ENCODE measurements around the gene ARL5C. TPM values are rescaled to one million over a fixed set of nuclear protein-coding genes. Genes with fewer than 3 reads are reported as not detected.

Gene ARL5C
- total RNA-seq, 1 donor from 2014 or later, result not detected

- Mint-ChIP-seq H3K36me3 (ENCODE audit: low read depth) (peaks cover 3% of the 10 kb centered on the region), H3K9me3 (no peaks in the 10 kb centered on the region), H3K4me1 (peaks cover 23% of the 10 kb centered on the region), H3K27me3 (peaks cover 27% of the 10 kb centered on the region), H3K4me3 (peak overlapping the region; percentile 89), H3K27ac (no peak overlapping the region)
- ATAC-seq (ENCODE audit: low read depth) (peak; percentile 20), DNase-seq (no peak)
- ChIA-PET CTCF (interaction anchor here (0.5 to 5.6 kb wide), 20 partner anchors 11 to 720 kb away, joined by 3 to 48 read pairs (median 5); partner anchors contain the start of genes FBXO47 and RPL19), POLR2A (interaction anchor here (0.6 to 3.6 kb wide), 14 partner anchors 8 to 340 kb away, joined by 3 to 29 read pairs (median 5); partner anchors contain the start of genes CWC25, FBXL20, LASP1 and MED1)
- TF ChIP-seq CTCF (IDR thresholded peaks at IDR 0.05), result no peak
- intact Hi-C loops (cut with micrococcal nuclease), result loop anchor here (2.0 kb wide), 1 partner anchor 35 kb away; the partner anchor contains the start of gene RPL19
These were observed 652 bp downstream of the ARL5C start for GRCh38 chr17:39165178-39165840.

- CTCF ChIA-PET, result interaction anchor here (0.6 to 5.6 kb wide), 20 partner anchors 11 to 719 kb away, joined by 3 to 48 read pairs (median 4); partner anchors contain the start of genes FBXO47 and RPL19
- no peak for TF ChIP-seq CTCF (IDR thresholded peaks at IDR 0.05)
- no peak overlapping the region for H3K27ac Mint-ChIP-seq
- DNase-seq (peak; percentile 64), ATAC-seq (ENCODE audit: low read depth) (peak; percentile 95)
- peak overlapping the region; percentile 89 for H3K4me3 Mint-ChIP-seq
- peaks cover 26% of the 10 kb centered on the region for H3K27me3 Mint-ChIP-seq
- H3K36me3 Mint-ChIP-seq (ENCODE audit: low read depth), result peaks cover 3% of the 10 kb centered on the region
- POLR2A ChIA-PET, result interaction anchor here (0.6 to 3.6 kb wide), 15 partner anchors 9 to 339 kb away, joined by 3 to 29 read pairs (median 5); partner anchors contain the start of genes CWC25, FBXL20, LASP1 and MED1
- no peaks in the 10 kb centered on the region for H3K9me3 Mint-ChIP-seq
- intact Hi-C loops (cut with micrococcal nuclease), result loop anchor here (1.0 to 2.0 kb wide), 4 partner anchors 10 to 80 kb away; partner anchors contain the start of gene RPL19
- peaks cover 23% of the 10 kb centered on the region for H3K4me1 Mint-ChIP-seq
These were observed 1.3 kb downstream of the ARL5C start for GRCh38 chr17:39164675-39165143.

DNA sequence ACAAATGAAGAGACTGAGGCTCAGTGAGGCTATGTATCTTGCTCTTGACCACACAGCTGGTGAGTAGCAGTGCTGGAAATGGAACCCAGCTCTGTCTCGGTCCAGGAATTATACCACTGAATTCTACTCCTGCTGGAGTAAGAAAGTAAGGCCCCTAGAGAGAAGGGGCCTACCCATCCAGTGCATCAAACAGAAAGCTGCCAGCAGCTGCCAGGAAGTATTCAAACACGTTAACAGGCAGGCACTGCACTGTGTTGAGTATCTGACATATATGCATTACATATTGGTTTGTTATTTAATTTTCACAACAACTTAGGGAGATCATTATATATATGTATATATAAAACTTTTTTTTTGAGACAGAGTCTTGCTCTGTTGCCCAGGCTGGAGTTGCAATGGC, 4.0 kb downstream of the ARL5C start:
- peaks cover 15% of the 10 kb centered on the region for H3K4me1 Mint-ChIP-seq
- no peak overlapping the region for H3K4me3 Mint-ChIP-seq
- no peaks in the 10 kb centered on the region for H3K9me3 Mint-ChIP-seq
- DNase-seq, result no peak
- TF ChIP-seq CTCF (IDR thresholded peaks at IDR 0.05), result no peak
- intact Hi-C loops (cut with micrococcal nuclease), result no loop called here
- no peak for ATAC-seq (ENCODE audit: low read depth)
- POLR2A ChIA-PET, result interaction anchor here (0.6 kb wide), 1 partner anchor 574 kb away, joined by 4 read pairs; no protein-coding TSS in a partner anchor
- CTCF ChIA-PET, result interaction anchor here (0.6 to 1.5 kb wide), 3 partner anchors 13 to 866 kb away, joined by 3 to 4 read pairs (median 3); no protein-coding TSS in a partner anchor
- H3K36me3 Mint-ChIP-seq (ENCODE audit: low read depth), result peaks cover 3% of the 10 kb centered on the region
- peaks cover 16% of the 10 kb centered on the region for H3K27me3 Mint-ChIP-seq
- H3K27ac Mint-ChIP-seq, result no peak overlapping the region

GRCh38 chr17:39158623-39159022, 7.3 kb downstream of the ARL5C start:
- POLR2A ChIA-PET, result no interaction called here
- Mint-ChIP-seq H3K27me3 (peaks cover 5% of the 10 kb centered on the region), H3K4me1 (peaks cover 11% of the 10 kb centered on the region), H3K9me3 (no peaks in the 10 kb centered on the region), H3K36me3 (ENCODE audit: low read depth) (peaks cover 9% of the 10 kb centered on the region), H3K27ac (no peak overlapping the region), H3K4me3 (no peak overlapping the region)
- no peak for DNase-seq
- no peak for TF ChIP-seq CTCF (IDR thresholded peaks at IDR 0.05)
- no peak for ATAC-seq (ENCODE audit: low read depth)
- CTCF ChIA-PET, result interaction anchor here (1.0 kb wide), 1 partner anchor 175 kb away, joined by 3 read pairs; no protein-coding TSS in a partner anchor
- intact Hi-C loops (cut with micrococcal nuclease), result loop anchor here (10.0 kb wide), 1 partner anchor 484 kb away; the partner anchor contains the start of gene EPOP

- Mint-ChIP-seq H3K4me1 (peaks cover 30% of the 10 kb centered on the region), H3K9me3 (no peaks in the 10 kb centered on the region), H3K36me3 (ENCODE audit: low read depth) (peaks cover 11% of the 10 kb centered on the region), H3K27ac (no peak overlapping the region), H3K4me3 (no peak overlapping the region), H3K27me3 (peaks cover 18% of the 10 kb centered on the region)
- POLR2A ChIA-PET, result no interaction called here
- CTCF ChIA-PET, result no interaction called here
- no peak for ATAC-seq (ENCODE audit: low read depth)
- intact Hi-C loops (cut with micrococcal nuclease), result loop anchor here (10.0 kb wide), 1 partner anchor 482 kb away; the partner anchor contains the start of gene EPOP
- TF ChIP-seq CTCF (IDR thresholded peaks at IDR 0.05), result no peak
- no peak for DNase-seq
These were observed 9.5 kb downstream of the ARL5C start for GRCh38 chr17:39156491-39156890.
